KBM-7 (cell line): ENCODE results near the gene MOCOS.

Experiments used
- DNase-seq: peaks from one replicate; pipeline ENCODE4 v3.0.0-alpha.2; 2015
- in situ Hi-C: fragments of 300-500 bp; cut with MboI; formaldehyde crosslinking; loops from 2 replicates; pipeline ENCODE4 v1.14.3; 2020; ENCODE audit warnings: low sequenced_read_pairs, low pct_unique_long_range_greater_than_20kb, mixed read lengths

Gene MOCOS

GRCh38 chr18:36314098-36314497, 126.8 kb downstream of the MOCOS start:
- DNase-seq: no peak
- in situ Hi-C loops: no loop called here

- in situ Hi-C loops: no loop called here
- no peak for DNase-seq
These were observed 127.5 kb downstream of the MOCOS start for GRCh38 chr18:36314754-36315153.

DNA sequence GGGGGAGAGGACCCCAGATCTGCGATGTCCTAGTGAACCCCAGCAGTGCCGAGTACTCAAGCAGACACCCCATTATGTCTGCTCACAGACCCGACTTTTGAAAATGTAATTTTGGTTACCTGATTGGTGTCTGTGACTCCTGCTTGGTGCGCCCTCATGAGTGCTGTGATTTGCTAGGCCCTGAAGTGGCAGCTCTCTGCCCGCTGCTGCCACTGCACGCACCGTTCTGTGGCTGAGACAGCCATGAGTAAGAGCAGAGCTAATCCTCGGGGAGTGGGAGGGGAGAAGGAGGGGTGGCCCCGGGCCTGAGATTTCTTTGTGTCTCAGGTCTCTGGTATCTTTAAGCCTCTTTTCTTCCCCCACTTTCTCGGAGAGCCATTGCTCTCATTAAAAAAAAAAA, 128.4 kb downstream of the MOCOS start:
- in situ Hi-C loops: no loop called here
- DNase-seq: no peak

GRCh38 chr18:36316246-36316645, 128.9 kb downstream of the MOCOS start:
- DNase-seq: no peak
- in situ Hi-C loops: no loop called here
